Breast epithelium (tissue), 4 donors: Measurements from ENCODE around the gene NFKBIA. TPM values are rescaled to one million over a fixed set of nuclear protein-coding genes. Genes with fewer than 3 reads are reported as not detected.

Source experiments
- DNase-seq, 2 donors: peaks; one replicate each; pipeline ENCODE4 v3.0.0-alpha.2; 2019; ENCODE audit warnings: low spot score in 2 of 2
- H3K27ac ChIP-seq, 2 donors: fragments of 200-600 bp; sonication (generic) in 1 of 2; one replicate each; pipeline ENCODE4 v1.5.1; 2016 to 2019; ENCODE audit warnings: mild to moderate bottlenecking in 1 of 2
- H3K27me3 ChIP-seq, 2 donors: fragments of 200-600 bp; sonication (generic) in 1 of 2; one replicate each; pipeline versions ENCODE4 v1.5.1 to v1.6.0; 2017 to 2019; ENCODE audit warnings: control low read depth in 1 of 2, mild to moderate bottlenecking in 1 of 2
- H3K36me3 ChIP-seq: fragments of 200-600 bp; one replicate; pipeline ENCODE4 v1.5.1; 2019
- H3K4me1 ChIP-seq, 2 donors: fragments of 200-600 bp; sonication (generic); one replicate each; pipeline ENCODE4 v1.5.1; 2016 to 2019; ENCODE audit warnings: control low read depth in 1 of 2
- H3K4me3 ChIP-seq, 3 donors: fragments of 200-600 bp; sonication (generic); 1 replicate in 2 of 3; 2 replicates in 1 of 3; pipeline ENCODE4 v1.5.1; 2016 to 2019; ENCODE audit warnings: mild to moderate bottlenecking in 3 of 3, moderate library complexity in 2 of 3
- H3K9me3 ChIP-seq, 2 donors: fragments of 200-600 bp; sonication (generic) in 1 of 2; one replicate each; pipeline ENCODE4 v1.5.1; 2016 to 2019; ENCODE audit warnings: control low read depth in 1 of 2
- POLR2A ChIP-seq: fragments of 450-650 bp; IDR thresholded peaks from one replicate; pipeline ENCODE4 v1.6.1; 2016; ENCODE audit warnings: antibody characterized with exemption, mild to moderate bottlenecking, moderate library complexity
- POLR2AphosphoS5 ChIP-seq, 3 donors: sonication (generic); formaldehyde crosslinking; IDR thresholded peaks; one replicate each; pipeline ENCODE4 v1.6.1; 2017; ENCODE audit warnings: antibody characterized with exemption in 3 of 3
- intact Hi-C: fragments of 100-400 bp; cut with DNase I; formaldehyde crosslinking; loops from one replicate; pipeline ENCODE4 v1.15.1; 2023; ENCODE audit warnings: low total_unique reads
- total RNA-seq, 3 donors: library from RNA; depleted of rRNA; stranded (reverse); fragments of >200 nt; gene quantifications; one replicate each; pipeline ENCODE4 v1.1.0, GENCODE V29; 2016
- TF ChIP-seq, protein P1 (sequence below), 3 donors: fragments of 450-650 bp; IDR thresholded peaks; one replicate each; pipeline ENCODE4 v1.5.1; 2016 to 2017; ENCODE audit warnings: antibody characterized with exemption in 3 of 3, mild to moderate bottlenecking in 3 of 3, moderate library complexity in 3 of 3

Gene NFKBIA
- total RNA-seq, 3 donors from 2014 or later: 418 to 546 (median 422) TPM

DNA sequence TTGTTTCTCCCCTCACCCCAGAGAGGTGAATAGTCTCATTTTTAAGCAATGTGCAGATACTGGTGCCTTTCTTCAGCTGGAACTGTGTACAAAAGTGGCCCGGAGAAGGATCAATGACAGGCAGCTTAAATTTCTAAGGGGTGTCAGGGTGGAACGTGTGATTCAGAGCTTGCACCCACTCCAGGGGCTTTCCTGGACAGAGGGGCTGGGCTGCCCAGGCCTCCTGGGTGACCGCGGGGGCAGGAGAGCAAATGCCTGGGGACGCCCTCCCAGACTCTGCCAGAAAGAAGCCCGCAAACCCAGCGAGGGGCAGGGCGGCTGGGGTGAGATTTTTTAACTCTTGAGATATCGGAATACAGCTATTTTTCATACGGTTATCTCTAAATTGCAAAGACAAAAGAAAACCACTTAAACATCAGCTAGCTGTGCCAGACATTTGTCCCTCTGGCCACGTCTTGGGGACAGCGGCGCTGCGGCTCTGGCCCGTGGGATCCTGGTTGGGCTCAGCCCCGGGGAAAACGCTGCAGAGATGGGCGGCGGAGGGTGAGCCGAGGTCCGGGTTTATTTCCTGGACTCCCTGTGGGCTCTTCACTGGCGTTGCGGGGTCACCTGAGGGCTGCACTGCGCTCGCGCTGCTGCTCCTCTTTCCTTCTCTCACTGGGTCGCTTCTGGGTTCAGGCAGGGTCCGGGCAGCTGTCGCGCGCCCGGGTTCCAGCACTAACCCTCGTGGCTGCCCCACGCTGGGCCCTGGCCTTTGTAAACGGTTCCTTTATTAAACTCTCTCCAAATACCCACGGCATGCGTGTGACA lies 35.8 kb downstream of the NFKBIA start:
- no peaks in the 10 kb centered on the region for H3K36me3 ChIP-seq
- intact Hi-C loops: no loop called here
- no peak for DNase-seq
- peaks cover 0 to 4% of the 10 kb centered on the region in 2 donors for H3K4me1 ChIP-seq
- H3K4me3 ChIP-seq: no peak overlapping the region
- H3K27ac ChIP-seq: peak overlapping the region; percentile 8 to 80
- no peaks in the 10 kb centered on the region for H3K27me3 ChIP-seq
- TF ChIP-seq POLR2A (no peak), POLR2AphosphoS5 (IDR thresholded peaks at IDR 0.05) (no peak)
- TF ChIP-seq, protein P1, sequence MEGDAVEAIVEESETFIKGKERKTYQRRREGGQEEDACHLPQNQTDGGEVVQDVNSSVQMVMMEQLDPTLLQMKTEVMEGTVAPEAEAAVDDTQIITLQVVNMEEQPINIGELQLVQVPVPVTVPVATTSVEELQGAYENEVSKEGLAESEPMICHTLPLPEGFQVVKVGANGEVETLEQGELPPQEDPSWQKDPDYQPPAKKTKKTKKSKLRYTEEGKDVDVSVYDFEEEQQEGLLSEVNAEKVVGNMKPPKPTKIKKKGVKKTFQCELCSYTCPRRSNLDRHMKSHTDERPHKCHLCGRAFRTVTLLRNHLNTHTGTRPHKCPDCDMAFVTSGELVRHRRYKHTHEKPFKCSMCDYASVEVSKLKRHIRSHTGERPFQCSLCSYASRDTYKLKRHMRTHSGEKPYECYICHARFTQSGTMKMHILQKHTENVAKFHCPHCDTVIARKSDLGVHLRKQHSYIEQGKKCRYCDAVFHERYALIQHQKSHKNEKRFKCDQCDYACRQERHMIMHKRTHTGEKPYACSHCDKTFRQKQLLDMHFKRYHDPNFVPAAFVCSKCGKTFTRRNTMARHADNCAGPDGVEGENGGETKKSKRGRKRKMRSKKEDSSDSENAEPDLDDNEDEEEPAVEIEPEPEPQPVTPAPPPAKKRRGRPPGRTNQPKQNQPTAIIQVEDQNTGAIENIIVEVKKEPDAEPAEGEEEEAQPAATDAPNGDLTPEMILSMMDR (IDR thresholded peaks at IDR 0.05): no peak
- peaks cover 0 to 7% of the 10 kb centered on the region in 2 donors for H3K9me3 ChIP-seq

DNA sequence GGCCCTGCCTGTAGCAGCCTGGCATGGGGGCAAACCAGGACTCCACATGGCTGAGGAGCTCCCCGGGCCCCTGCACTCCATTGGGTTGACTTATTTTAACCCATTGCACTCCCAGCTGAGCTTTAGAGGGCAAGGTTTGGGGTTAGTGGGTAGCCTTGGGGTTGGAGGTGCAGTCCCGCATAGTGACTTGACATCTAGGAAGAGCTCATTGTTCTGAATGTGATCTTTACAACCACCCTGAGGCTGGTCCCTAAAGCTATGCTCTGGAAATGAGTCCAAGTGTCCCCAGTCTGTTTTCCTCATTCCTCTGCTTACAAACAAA lies 36.4 kb downstream of the NFKBIA start:
- H3K4me1 ChIP-seq: peaks cover 0 to 4% of the 10 kb centered on the region in 2 donors
- no peak for DNase-seq

DNA sequence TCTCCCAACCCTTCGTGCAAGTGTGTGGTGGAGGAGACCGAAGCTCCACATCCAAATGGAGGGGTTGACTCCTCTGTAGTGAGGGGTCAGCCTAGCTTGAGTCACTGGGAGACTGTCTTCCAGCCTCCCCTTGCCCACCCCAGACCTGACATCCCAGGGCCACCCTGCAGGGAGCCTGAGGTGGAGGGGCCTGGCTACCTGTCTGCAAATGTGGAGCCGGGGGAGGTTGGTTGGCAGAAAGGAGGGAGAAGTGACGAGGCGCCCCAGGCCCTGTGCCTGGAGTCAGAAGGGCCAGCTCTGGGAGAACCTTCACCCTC lies 37.5 kb downstream of the NFKBIA start:
- TF ChIP-seq, protein P1 (IDR thresholded peaks at IDR 0.05): no peak
- TF ChIP-seq POLR2A: no peak
- TF ChIP-seq POLR2AphosphoS5 (IDR thresholded peaks at IDR 0.05): no peak
- intact Hi-C loops: no loop called here
- H3K4me3 ChIP-seq: no peak overlapping the region
- H3K4me1 ChIP-seq: peaks cover 0 to 4% of the 10 kb centered on the region in 2 donors
- H3K27ac ChIP-seq: no peak overlapping the region
- H3K27me3 ChIP-seq: no peaks in the 10 kb centered on the region
- peaks cover 0 to 7% of the 10 kb centered on the region in 2 donors for H3K9me3 ChIP-seq
- DNase-seq: no peak
- H3K36me3 ChIP-seq: no peaks in the 10 kb centered on the region

More for the DNA sequence above, 36.4 kb downstream of the NFKBIA start:
- Histone ChIP-seq H3K4me3 (no peak overlapping the region), H3K36me3 (no peaks in the 10 kb centered on the region), H3K27me3 (no peaks in the 10 kb centered on the region), H3K9me3 (peaks cover 0 to 7% of the 10 kb centered on the region in 2 donors), H3K27ac (peak overlapping the region in 1 of 2 donors; percentile 25)
- TF ChIP-seq, protein P1 (IDR thresholded peaks at IDR 0.05): no peak
- TF ChIP-seq POLR2AphosphoS5 (IDR thresholded peaks at IDR 0.05) (no peak), POLR2A (no peak)
- intact Hi-C loops: no loop called here

DNA sequence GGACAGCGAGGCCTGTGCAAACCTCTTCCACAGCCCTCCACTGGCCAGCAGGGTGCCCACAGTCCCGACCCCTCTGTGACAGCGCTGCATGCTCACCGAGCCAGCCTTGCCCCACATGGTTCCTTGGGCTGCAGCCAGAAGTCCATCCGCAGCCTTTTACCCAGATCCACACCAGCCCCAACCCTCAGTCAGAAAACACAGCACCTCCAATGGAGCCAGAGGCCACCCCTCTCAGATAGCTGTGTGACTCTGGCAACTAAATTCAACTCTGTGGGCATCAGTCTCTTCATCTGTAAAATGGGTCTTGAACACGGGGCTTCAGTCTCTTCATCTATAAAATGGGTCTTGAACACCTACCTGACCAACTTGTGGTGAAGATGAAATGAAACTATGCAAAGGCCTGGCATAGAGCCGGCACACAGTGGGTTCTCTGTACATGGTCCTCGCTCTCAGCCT lies 38.0 kb downstream of the NFKBIA start:
- intact Hi-C loops: no loop called here
- no peak overlapping the region for H3K4me3 ChIP-seq
- peak overlapping the region; percentile 82 to 85 for H3K27ac ChIP-seq
- H3K27me3 ChIP-seq: no peaks in the 10 kb centered on the region
- H3K4me1 ChIP-seq: peaks cover 0 to 4% of the 10 kb centered on the region in 2 donors
- TF ChIP-seq POLR2A (no peak), POLR2AphosphoS5 (IDR thresholded peaks at IDR 0.05) (no peak)
- TF ChIP-seq, protein P1 (IDR thresholded peaks at IDR 0.05): no peak
- DNase-seq: no peak
- H3K9me3 ChIP-seq: peaks cover 0 to 7% of the 10 kb centered on the region in 2 donors
- no peaks in the 10 kb centered on the region for H3K36me3 ChIP-seq

DNA sequence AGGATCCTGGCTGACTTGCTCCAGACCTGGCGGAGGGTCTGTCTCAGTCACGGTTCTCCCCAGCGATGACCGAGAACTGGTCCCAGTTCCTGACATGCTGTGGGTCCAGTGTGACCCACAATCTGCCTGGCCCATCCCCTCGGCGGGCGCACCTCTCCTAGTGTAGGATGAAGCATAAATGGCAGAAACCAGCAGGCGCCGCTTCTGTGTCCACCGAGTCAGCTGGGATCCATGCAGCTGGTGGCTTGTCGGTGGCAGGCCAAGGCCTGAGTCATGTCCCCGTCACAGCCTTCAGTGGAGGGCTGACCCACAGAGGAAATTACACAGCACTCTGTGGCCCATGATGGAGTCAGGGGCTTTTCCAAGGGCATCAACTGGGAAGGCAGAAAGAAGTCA lies 38.5 kb downstream of the NFKBIA start:
- no peaks in the 10 kb centered on the region for H3K27me3 ChIP-seq
- no peaks in the 10 kb centered on the region for H3K36me3 ChIP-seq
- H3K27ac ChIP-seq: peak overlapping the region; percentile 82 to 85
- peaks cover 0 to 4% of the 10 kb centered on the region in 2 donors for H3K9me3 ChIP-seq
- intact Hi-C loops: no loop called here
- H3K4me3 ChIP-seq: no peak overlapping the region
- no peak for DNase-seq
- peaks cover 0 to 4% of the 10 kb centered on the region in 2 donors for H3K4me1 ChIP-seq
- TF ChIP-seq POLR2A (no peak), POLR2AphosphoS5 (IDR thresholded peaks at IDR 0.05) (no peak)
